GM23248 (cell line): ENCODE results near the gene TNFRSF1A. TPM values are rescaled to one million over a fixed set of nuclear protein-coding genes. Genes with fewer than 3 reads are reported as not detected.

Experiments used
- DNase-seq: peaks from one replicate; pipeline ENCODE4 v3.0.0-alpha.2; 2015
- H2AFZ ChIP-seq: fragments of 200-600 bp; sonication (generic); 2 replicates; pipeline ENCODE4 v1.6.1; 2016; ENCODE audit warnings: antibody characterized with exemption
- H3F3A ChIP-seq: fragments of 200-600 bp; sonication (generic); 2 replicates; pipeline ENCODE4 v1.6.1; 2016; ENCODE audit warnings: mild to moderate bottlenecking, antibody characterized with exemption, mixed run types; ENCODE audit not compliant: insufficient read depth
- H3K27ac ChIP-seq: fragments of 200-600 bp; sonication (generic); 2 replicates; pipeline ENCODE4 v1.5.1; 2016; ENCODE audit warnings: mild to moderate bottlenecking
- H3K27me3 ChIP-seq: fragments of 200-600 bp; sonication (generic); replicated peaks from 2 replicates; pipeline ENCODE4 v1.6.1; 2016; ENCODE audit warnings: mild to moderate bottlenecking; ENCODE audit not compliant: insufficient read depth
- H3K36me3 ChIP-seq: fragments of 200-600 bp; sonication (generic); 2 replicates; pipeline ENCODE4 v1.6.1; 2016; ENCODE audit warnings: low read depth, mild to moderate bottlenecking
- H3K4me1 ChIP-seq: fragments of 200-600 bp; sonication (generic); 2 replicates; pipeline ENCODE4 v1.6.1; 2016; ENCODE audit warnings: mild to moderate bottlenecking; ENCODE audit not compliant: insufficient read depth
- H3K4me2 ChIP-seq: fragments of 200-600 bp; sonication (generic); one replicate; pipeline ENCODE4 v1.6.1; 2016; ENCODE audit warnings: mild to moderate bottlenecking; ENCODE audit not compliant: unreplicated experiment
- H3K4me3 ChIP-seq: fragments of 200-600 bp; sonication (generic); 2 replicates; pipeline ENCODE4 v1.5.1; 2016; ENCODE audit warnings: mild to moderate bottlenecking
- H3K79me2 ChIP-seq: fragments of 200-600 bp; sonication (generic); 2 replicates; pipeline ENCODE4 v1.6.1; 2016; ENCODE audit warnings: mild to moderate bottlenecking; ENCODE audit not compliant: insufficient read depth
- H3K9ac ChIP-seq: fragments of 200-600 bp; sonication (generic); 2 replicates; pipeline ENCODE4 v1.6.1; 2016; ENCODE audit warnings: mild to moderate bottlenecking
- H3K9me2 ChIP-seq: fragments of 200-600 bp; sonication (generic); 2 replicates; pipeline ENCODE4 v1.6.1; 2016; ENCODE audit warnings: mixed run types, mild to moderate bottlenecking, moderate library complexity; ENCODE audit not compliant: insufficient read depth
- H3K9me3 ChIP-seq: fragments of 200-600 bp; sonication (generic); one replicate; pipeline ENCODE4 v1.6.1; 2017; ENCODE audit warnings: low read depth
- H4K20me1 ChIP-seq: fragments of 200-600 bp; sonication (generic); 2 replicates; pipeline ENCODE4 v1.6.0; 2016; ENCODE audit not compliant: insufficient read depth
- EZH2 ChIP-seq: fragments of 200-600 bp; sonication (generic); IDR thresholded peaks from 2 replicates; pipeline ENCODE4 v1.6.1; 2018; ENCODE audit warnings: antibody characterized with exemption, mild to moderate bottlenecking; ENCODE audit not compliant: insufficient read depth, poor library complexity, severe bottlenecking
- EZH2phosphoT487 ChIP-seq: fragments of 200-600 bp; sonication (generic); IDR thresholded peaks from 2 replicates; pipeline ENCODE4 v1.6.1; 2018; ENCODE audit warnings: antibody characterized with exemption, moderate library complexity, mild to moderate bottlenecking, low read depth; ENCODE audit not compliant: insufficient read depth
- WGBS, 2 experiments: methylation state at CpG; one replicate each; pipeline ENCODE4 v1.1.6; 2015 to 2017; ENCODE audit warnings: low lambda C conversion rate in 2 of 2, low coverage in 1 of 2; ENCODE audit errors: missing lambda C conversion rate in 2 of 2; 5-methylcytosine and 5-hydroxymethylcytosine counted together
- in situ Hi-C: fragments of 300-500 bp; cut with MboI; formaldehyde crosslinking; loops from 2 replicates; pipeline ENCODE4 v1.15.0; 2020
- polyA plus RNA-seq: library from polyadenylated mRNA; unstranded; fragments of >200 nt; fragmentation: Nextera tagmentation; extraction: Ambion mirVana; gene quantifications from 2 replicates; pipeline ENCODE4 v1.2.1, GENCODE V29; 2016
- total RNA-seq: library from RNA; depleted of rRNA; stranded (reverse); fragments of >200 nt; shearing (Covaris generic); gene quantifications from 2 replicates; pipeline ENCODE4 v1.2.3, GENCODE V29; 2014

TNFRSF1A gene
- total and polyA plus RNA-seq, 2 experiments from 2014 or later, result 183 to 343 TPM

GRCh38 chr12:6288235-6288634 lies 53.6 kb downstream of the TNFRSF1A start:
- in situ Hi-C loops, result loop anchor here (5.0 to 10.0 kb wide), 2 partner anchors 221 to 303 kb away; no protein-coding TSS in a partner anchor
- Histone ChIP-seq H3K9me3 (no peaks in the 10 kb centered on the region), H3K27me3 (no peaks in the 10 kb centered on the region), H3K36me3 (no peaks in the 10 kb centered on the region), H3K27ac (no peak overlapping the region), H3K9me2 (no peaks in the 10 kb centered on the region), H3K79me2 (no peaks in the 10 kb centered on the region), H3K4me3 (no peak overlapping the region), H3K9ac (no peak overlapping the region), H3F3A (peaks cover 45% of the 10 kb centered on the region), H4K20me1 (no peaks in the 10 kb centered on the region), H3K4me2 (no peak overlapping the region), H2AFZ (no peak overlapping the region), H3K4me1 (peaks cover 36% of the 10 kb centered on the region)
- WGBS, 2 experiments, result 42 to 65% methylated on average over 3 to 5 of the region's 5 CpGs
- no peak for TF ChIP-seq EZH2phosphoT487
- TF ChIP-seq EZH2, result no peak
- peak; percentile 70 for DNase-seq

- Histone ChIP-seq H3K4me3 (no peak overlapping the region), H3K27me3 (no peaks in the 10 kb centered on the region), H3K9me3 (no peaks in the 10 kb centered on the region), H3F3A (peaks cover 30% of the 10 kb centered on the region), H3K4me2 (peak overlapping the region; percentile 20), H3K79me2 (no peaks in the 10 kb centered on the region), H3K27ac (peak overlapping the region; percentile 60), H4K20me1 (no peaks in the 10 kb centered on the region), H3K4me1 (peaks cover 31% of the 10 kb centered on the region), H2AFZ (no peak overlapping the region), H3K9ac (peak overlapping the region; percentile 27; the same call in 1 of the 2 replicates), H3K36me3 (no peaks in the 10 kb centered on the region), H3K9me2 (no peaks in the 10 kb centered on the region)
- in situ Hi-C loops, result loop anchor here (5.0 to 10.0 kb wide), 2 partner anchors 218 to 301 kb away; no protein-coding TSS in a partner anchor
- WGBS, 2 experiments, result 50 to 67% methylated on average over 1 of the region's 1 CpG
- peak; percentile 49 for DNase-seq
- TF ChIP-seq EZH2phosphoT487 (no peak), EZH2 (no peak)
These were observed 56.2 kb downstream of the TNFRSF1A start for GRCh38 chr12:6285532-6286306.

- Histone ChIP-seq H3K4me1 (peaks cover 35% of the 10 kb centered on the region), H3K79me2 (no peaks in the 10 kb centered on the region), H3K27ac (no peak overlapping the region; the same call in 1 of the 2 replicates), H3K27me3 (no peaks in the 10 kb centered on the region), H3K36me3 (no peaks in the 10 kb centered on the region), H2AFZ (peak overlapping the region; percentile 60; the same call in 1 of the 2 replicates), H3K9ac (no peak overlapping the region), H4K20me1 (no peaks in the 10 kb centered on the region), H3F3A (peaks cover 35% of the 10 kb centered on the region), H3K9me2 (no peaks in the 10 kb centered on the region), H3K4me2 (peak overlapping the region; percentile 8), H3K9me3 (no peaks in the 10 kb centered on the region), H3K4me3 (no peak overlapping the region)
- in situ Hi-C loops, result loop anchor here (5.0 to 10.0 kb wide), 2 partner anchors 218 to 300 kb away; no protein-coding TSS in a partner anchor
- WGBS, 2 experiments, result 2 to 3% methylated on average over 8 of the region's 8 CpGs
- TF ChIP-seq EZH2, result no peak
- no peak for TF ChIP-seq EZH2phosphoT487
- DNase-seq, result peak; percentile 78
These were observed 56.8 kb downstream of the TNFRSF1A start for GRCh38 chr12:6285063-6285477.

- Histone ChIP-seq H3K4me3 (no peak overlapping the region), H4K20me1 (no peaks in the 10 kb centered on the region), H3K36me3 (no peaks in the 10 kb centered on the region), H3K4me1 (peaks cover 43% of the 10 kb centered on the region), H3K27ac (no peak overlapping the region), H3K79me2 (no peaks in the 10 kb centered on the region), H3F3A (peaks cover 43% of the 10 kb centered on the region), H2AFZ (no peak overlapping the region), H3K27me3 (no peaks in the 10 kb centered on the region), H3K9me2 (no peaks in the 10 kb centered on the region), H3K9ac (no peak overlapping the region), H3K9me3 (no peaks in the 10 kb centered on the region), H3K4me2 (no peak overlapping the region)
- 79 to 85% methylated on average over 12 of the region's 12 CpGs for WGBS, 2 experiments
- in situ Hi-C loops, result loop anchor here (10.0 kb wide), 1 partner anchor 299 kb away; no protein-coding TSS in a partner anchor
- no peak for DNase-seq
- no peak for TF ChIP-seq EZH2phosphoT487
- TF ChIP-seq EZH2, result no peak
These were observed 57.6 kb downstream of the TNFRSF1A start for GRCh38 chr12:6284273-6284672.
